Panc1 (cell line): ENCODE results near the gene SLC9A5. TPM values are rescaled to one million over a fixed set of nuclear protein-coding genes. Genes with fewer than 3 reads are reported as not detected.

Experiments used
- ATAC-seq: fragments of 200-7000 bp; cut with Tn5 transposase; 2 replicates; pipeline ENCODE4 v1.9.1; 2020; ENCODE audit warnings: mild to moderate bottlenecking, moderate library complexity
- BruUV-seq: library from RNA; stranded (reverse); fragments of 400-500 nt; replicated peaks from 2 replicates; lab custom pipeline; 2021; lab: Mats Ljungman, UMichigan
- CTCF ChIA-PET: fragments of 300-600 bp; sonication (Branson Sonifier 250); formaldehyde crosslinking; loops from one replicate; lab custom pipeline; 2022; ENCODE audit warnings: antibody characterized with exemption; lab: Charles Lee
- POLR2A ChIA-PET: fragments of 300-600 bp; sonication (Branson Sonifier 250); formaldehyde crosslinking; loops from one replicate; lab custom pipeline; 2022; ENCODE audit warnings: antibody characterized with exemption; lab: Charles Lee
- DNase-seq: peaks from one replicate; pipeline ENCODE4 v3.0.0-alpha.2; 2010; ENCODE audit warnings: low read depth, low spot score
- H3K27ac ChIP-seq: 2 replicates; pipeline ENCODE4 v1.5.1; 2011; ENCODE audit warnings: mild to moderate bottlenecking, low read length, inconsistent platforms
- H3K27me3 ChIP-seq: fragments of 200-500 bp; sonication (Bioruptor generic); 2 replicates; pipeline ENCODE4 v1.6.0; 2014; ENCODE audit warnings: low read length, inconsistent platforms; ENCODE audit not compliant: control insufficient read depth, insufficient read depth
- H3K36me3 ChIP-seq: fragments of 200-500 bp; sonication (Bioruptor generic); 2 replicates; pipeline ENCODE4 v1.5.1; 2014; ENCODE audit warnings: inconsistent platforms, mild to moderate bottlenecking, low read length, moderate library complexity; ENCODE audit not compliant: control insufficient read depth, insufficient read depth
- H3K4me1 ChIP-seq: 2 replicates; pipeline ENCODE4 v1.5.1; 2011; ENCODE audit warnings: inconsistent platforms, mild to moderate bottlenecking, low read length, moderate library complexity; ENCODE audit not compliant: control insufficient read depth, insufficient read depth
- H3K4me3 ChIP-seq, 2 experiments: 2 replicates each; pipeline ENCODE4 v1.5.1; 2011 to 2012; ENCODE audit warnings: low read depth in 2 of 2, low read length in 2 of 2, mild to moderate bottlenecking in 2 of 2, inconsistent platforms in 1 of 2, moderate library complexity in 1 of 2
- H3K9me3 ChIP-seq: fragments of 200-500 bp; sonication (Bioruptor generic); 2 replicates; pipeline ENCODE4 v1.5.1; 2014; ENCODE audit warnings: low read depth, mild to moderate bottlenecking, inconsistent platforms, low read length, moderate library complexity; ENCODE audit not compliant: control insufficient read depth, insufficient read depth
- CTCF ChIP-seq: fragments of 450-650 bp; IDR thresholded peaks from 2 replicates; pipeline ENCODE4 v1.5.1; 2017; ENCODE audit warnings: mild to moderate bottlenecking
- POLR2AphosphoS5 ChIP-seq: IDR thresholded peaks from 2 replicates; pipeline ENCODE4 v1.6.1; 2012; ENCODE audit warnings: mild to moderate bottlenecking, low read depth, low read length, moderate library complexity
- REST ChIP-seq, 2 experiments: IDR thresholded peaks; 2 replicates each; pipeline ENCODE4 v1.6.1; 2011 to 2012; ENCODE audit warnings: low read depth in 2 of 2, control low read depth in 1 of 2, low read length in 1 of 2, mild to moderate bottlenecking in 1 of 2, moderate library complexity in 1 of 2; ENCODE audit not compliant: insufficient read depth in 1 of 2
- SIN3A ChIP-seq: IDR thresholded peaks from 2 replicates; pipeline ENCODE4 v1.6.1; 2012; ENCODE audit warnings: low read depth, mild to moderate bottlenecking, low read length, moderate library complexity, borderline replicate concordance; ENCODE audit not compliant: insufficient read depth
- TCF7L2 ChIP-seq: IDR thresholded peaks from 2 replicates; pipeline ENCODE4 v1.6.1; 2011; ENCODE audit warnings: mild to moderate bottlenecking, low read depth, low read length, inconsistent platforms
- in situ Hi-C: cut with HindIII; loops from 2 replicates; pipeline ENCODE4 v1.10.0; 2016; ENCODE audit warnings: low sequenced_read_pairs, low pct_unique_long_range_greater_than_20kb
- intact Hi-C: fragments of 100-400 bp; cut with micrococcal nuclease; formaldehyde crosslinking; loops from one replicate; pipeline ENCODE4 v1.10.0; 2022; ENCODE audit not compliant: unreplicated experiment
- total RNA-seq: library from RNA; stranded (reverse); gene quantifications from one replicate; pipeline ENCODE4 v1.2.1, GENCODE V29; 2021; ENCODE audit not compliant: unreplicated experiment

SLC9A5 gene
- total RNA-seq, 1 experiment from 2014 or later = 1.7 TPM

- TF ChIP-seq TCF7L2 (no peak), POLR2AphosphoS5 (no peak), SIN3A (no peak), REST (IDR thresholded peaks at IDR 0.05; ENCODE audit: insufficient read depth in 1 of 2, low read depth in 2 of 2, low read length in 1 of 2) (no peak), CTCF (no peak)
- H3K4me1 ChIP-seq = peaks cover 16% of the 10 kb centered on the region
- H3K27ac ChIP-seq = no peak overlapping the region
- H3K4me3 ChIP-seq = no peak overlapping the region
- ChIA-PET POLR2A (no interaction called here), CTCF (no interaction called here)
- no peaks in the 10 kb centered on the region for H3K9me3 ChIP-seq
- ATAC-seq = no peak
- intact Hi-C loops = no loop called here
- in situ Hi-C loops = no loop called here
- no peaks in the 10 kb centered on the region; the same call in 1 of the 2 replicates for H3K36me3 ChIP-seq
- no TSS peak for BruUV-seq
- H3K27me3 ChIP-seq = no peaks in the 10 kb centered on the region
- no peak for DNase-seq
Measured at GRCh38 chr16:67201411-67202345, 47.1 kb upstream of the SLC9A5 start.

GRCh38 chr16:67202426-67202825 is 46.4 kb upstream of the SLC9A5 start:
- H3K36me3 ChIP-seq = no peaks in the 10 kb centered on the region; the same call in 1 of the 2 replicates
- intact Hi-C loops = no loop called here
- H3K4me3 ChIP-seq = no peak overlapping the region
- ATAC-seq = no peak
- no peaks in the 10 kb centered on the region for H3K9me3 ChIP-seq
- H3K27me3 ChIP-seq = no peaks in the 10 kb centered on the region
- H3K27ac ChIP-seq = no peak overlapping the region
- ChIA-PET CTCF (no interaction called here), POLR2A (no interaction called here)
- TF ChIP-seq REST (IDR thresholded peaks at IDR 0.05; ENCODE audit: insufficient read depth in 1 of 2, low read depth in 2 of 2, low read length in 1 of 2) = no peak
- TF ChIP-seq CTCF = no peak
- no peak for TF ChIP-seq POLR2AphosphoS5
- in situ Hi-C loops = no loop called here
- H3K4me1 ChIP-seq = peaks cover 16% of the 10 kb centered on the region
- no peak for DNase-seq
- no TSS peak for BruUV-seq
